ENCODE data around the gene HTT.

DNA sequence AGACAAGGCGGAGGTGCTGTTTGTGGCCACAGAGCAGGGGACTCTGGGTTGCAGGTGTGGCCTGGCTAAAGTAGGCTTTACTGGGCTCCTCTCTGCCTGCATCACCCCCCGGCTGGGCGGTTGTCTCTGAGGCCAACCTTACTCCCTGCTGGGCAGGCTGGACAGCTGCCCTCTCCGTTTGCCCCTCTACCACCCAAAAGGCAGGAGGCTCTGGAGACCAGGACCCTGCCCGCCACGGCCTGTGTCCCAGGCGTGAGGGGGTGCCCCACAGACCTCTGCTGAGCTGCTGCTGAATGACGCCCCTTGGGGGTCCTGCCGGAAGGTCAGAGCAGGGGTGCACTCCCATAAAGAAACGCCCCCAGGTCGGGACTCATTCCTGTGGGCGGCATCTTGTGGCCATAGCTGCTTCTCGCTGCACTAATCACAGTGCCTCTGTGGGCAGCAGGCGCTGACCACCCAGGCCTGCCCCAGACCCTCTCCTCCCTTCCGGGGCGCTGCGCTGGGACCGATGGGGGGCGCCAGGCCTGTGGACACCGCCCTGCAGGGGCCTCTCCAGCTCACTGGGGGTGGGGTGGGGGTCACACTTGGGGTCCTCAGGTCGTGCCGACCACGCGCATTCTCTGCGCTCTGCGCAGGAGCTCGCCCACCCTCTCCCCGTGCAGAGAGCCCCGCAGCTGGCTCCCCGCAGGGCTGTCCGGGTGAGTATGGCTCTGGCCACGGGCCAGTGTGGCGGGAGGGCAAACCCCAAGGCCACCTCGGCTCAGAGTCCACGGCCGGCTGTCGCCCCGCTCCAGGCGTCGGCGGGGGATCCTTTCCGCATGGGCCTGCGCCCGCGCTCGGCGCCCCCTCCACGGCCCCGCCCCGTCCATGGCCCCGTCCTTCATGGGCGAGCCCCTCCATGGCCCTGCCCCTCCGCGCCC is 1.1 kb upstream of the HTT start:
- no peak for TF ChIP-seq POLR2A (IDR thresholded peaks at IDR 0.05)
- no peak for TF ChIP-seq POLR2AphosphoS5 (IDR thresholded peaks at IDR 0.05)
- no peak for TF ChIP-seq CTCF (IDR thresholded peaks at IDR 0.05)
- no peak for TF ChIP-seq EP300 (IDR thresholded peaks at IDR 0.05)

All from suprapubic skin (tissue), 4 donors.